NCI-H2171 (cell line): ENCODE data around the gene CYP21A2.
"Not testable (repeated sequence)": the region's sequence is repeated elsewhere in the genome, so short reads cannot be mapped to it uniquely, and the experiment has no call there.

Experiments used
- DNase-seq: peaks from one replicate; lab custom pipeline; 2025; lab: John Stamatoyannopoulos, UW

CYP21A2 gene

DNA sequence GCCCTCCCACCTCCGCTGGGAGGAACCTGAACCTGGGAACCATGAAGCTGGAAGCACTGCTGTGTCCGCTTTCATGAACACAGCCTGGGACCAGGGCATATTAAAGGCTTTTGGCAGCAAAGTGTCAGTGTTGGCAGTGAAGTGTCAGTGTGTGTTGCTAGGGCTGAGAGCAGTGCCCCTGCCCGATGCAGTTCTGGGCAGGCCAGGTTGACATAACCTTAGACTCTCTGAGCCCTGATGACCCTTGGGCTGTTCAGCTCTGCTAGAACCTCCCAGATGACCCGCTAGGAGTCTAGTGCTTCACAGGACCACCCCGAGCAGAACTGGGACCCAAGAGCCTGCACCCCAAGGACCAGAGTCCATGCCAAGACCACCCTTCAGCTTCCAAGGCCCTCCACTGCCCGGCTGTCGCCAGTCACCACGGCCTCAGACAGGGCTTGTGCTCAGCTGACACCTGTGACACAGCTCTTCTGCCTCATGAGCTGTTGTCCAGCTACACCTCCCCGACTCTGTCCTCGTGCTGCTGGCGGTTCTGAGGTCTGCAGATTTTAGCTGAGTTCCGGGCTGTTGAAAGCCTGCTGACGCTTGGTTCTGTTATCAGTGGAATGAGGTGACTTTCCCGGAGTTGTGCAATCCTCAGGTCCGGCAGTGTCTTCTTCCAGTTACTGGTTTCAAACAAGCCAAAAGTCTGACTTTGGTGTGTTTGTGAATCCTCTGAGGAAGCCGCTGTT is 2.8 kb upstream of the CYP21A2 start:
- DNase-seq: not testable (repeated sequence)

DNA sequence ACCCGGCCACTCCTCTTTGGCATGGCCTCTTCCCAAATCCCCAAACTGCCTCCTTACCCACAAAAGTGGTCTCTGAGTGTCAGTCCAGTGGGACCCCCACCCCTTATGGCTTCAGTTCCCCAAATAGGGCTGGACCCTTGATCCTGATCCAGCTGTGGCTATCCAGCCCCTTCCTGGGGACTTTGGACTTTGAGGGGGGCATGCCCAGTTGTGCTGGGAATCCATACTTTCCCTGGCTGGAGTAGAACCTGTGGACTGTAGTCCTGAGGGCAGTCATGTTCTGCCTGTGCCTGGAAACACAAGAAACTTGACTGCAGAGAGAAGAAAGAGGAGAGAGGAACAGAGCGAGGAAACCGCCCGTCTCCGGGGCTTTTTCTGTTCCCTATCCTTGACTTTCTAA is 1.1 kb upstream of the CYP21A2 start:
- not testable (repeated sequence) for DNase-seq

DNA sequence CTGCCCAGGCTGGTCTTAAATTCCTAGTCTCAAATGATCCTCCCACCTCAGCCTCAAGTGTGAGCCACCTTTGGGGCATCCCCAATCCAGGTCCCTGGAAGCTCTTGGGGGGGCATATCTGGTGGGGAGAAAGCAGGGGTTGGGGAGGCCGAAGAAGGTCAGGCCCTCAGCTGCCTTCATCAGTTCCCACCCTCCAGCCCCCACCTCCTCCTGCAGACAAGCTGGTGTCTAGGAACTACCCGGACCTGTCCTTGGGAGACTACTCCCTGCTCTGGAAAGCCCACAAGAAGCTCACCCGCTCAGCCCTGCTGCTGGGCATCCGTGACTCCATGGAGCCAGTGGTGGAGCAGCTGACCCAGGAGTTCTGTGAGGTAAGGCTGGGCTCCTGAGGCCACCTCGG is 663 bp downstream of the CYP21A2 start:
- not testable (repeated sequence) for DNase-seq

DNA sequence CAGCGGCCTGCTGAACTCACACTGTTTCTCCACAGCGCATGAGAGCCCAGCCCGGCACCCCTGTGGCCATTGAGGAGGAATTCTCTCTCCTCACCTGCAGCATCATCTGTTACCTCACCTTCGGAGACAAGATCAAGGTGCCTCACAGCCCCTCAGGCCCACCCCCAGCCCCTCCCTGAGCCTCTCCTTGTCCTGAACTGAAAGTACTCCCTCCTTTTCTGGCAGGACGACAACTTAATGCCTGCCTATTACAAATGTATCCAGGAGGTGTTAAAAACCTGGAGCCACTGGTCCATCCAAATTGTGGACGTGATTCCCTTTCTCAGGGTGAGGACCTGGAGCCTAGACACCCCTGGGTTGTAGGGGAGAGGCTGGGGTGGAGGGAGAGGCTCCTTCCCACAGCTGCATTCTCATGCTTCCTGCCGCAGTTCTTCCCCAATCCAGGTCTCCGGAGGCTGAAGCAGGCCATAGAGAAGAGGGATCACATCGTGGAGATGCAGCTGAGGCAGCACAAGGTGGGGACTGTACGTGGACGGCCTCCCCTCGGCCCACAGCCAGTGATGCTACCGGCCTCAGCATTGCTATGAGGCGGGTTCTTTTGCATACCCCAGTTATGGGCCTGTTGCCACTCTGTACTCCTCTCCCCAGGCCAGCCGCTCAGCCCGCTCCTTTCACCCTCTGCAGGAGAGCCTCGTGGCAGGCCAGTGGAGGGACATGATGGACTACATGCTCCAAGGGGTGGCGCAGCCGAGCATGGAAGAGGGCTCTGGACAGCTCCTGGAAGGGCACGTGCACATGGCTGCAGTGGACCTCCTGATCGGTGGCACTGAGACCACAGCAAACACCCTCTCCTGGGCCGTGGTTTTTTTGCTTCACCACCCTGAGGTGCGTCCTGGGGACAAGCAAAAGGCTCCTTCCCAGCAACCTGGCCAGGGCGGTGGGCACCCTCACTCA is 1.4 kb downstream of the CYP21A2 start:
- not testable (repeated sequence) for DNase-seq

DNA sequence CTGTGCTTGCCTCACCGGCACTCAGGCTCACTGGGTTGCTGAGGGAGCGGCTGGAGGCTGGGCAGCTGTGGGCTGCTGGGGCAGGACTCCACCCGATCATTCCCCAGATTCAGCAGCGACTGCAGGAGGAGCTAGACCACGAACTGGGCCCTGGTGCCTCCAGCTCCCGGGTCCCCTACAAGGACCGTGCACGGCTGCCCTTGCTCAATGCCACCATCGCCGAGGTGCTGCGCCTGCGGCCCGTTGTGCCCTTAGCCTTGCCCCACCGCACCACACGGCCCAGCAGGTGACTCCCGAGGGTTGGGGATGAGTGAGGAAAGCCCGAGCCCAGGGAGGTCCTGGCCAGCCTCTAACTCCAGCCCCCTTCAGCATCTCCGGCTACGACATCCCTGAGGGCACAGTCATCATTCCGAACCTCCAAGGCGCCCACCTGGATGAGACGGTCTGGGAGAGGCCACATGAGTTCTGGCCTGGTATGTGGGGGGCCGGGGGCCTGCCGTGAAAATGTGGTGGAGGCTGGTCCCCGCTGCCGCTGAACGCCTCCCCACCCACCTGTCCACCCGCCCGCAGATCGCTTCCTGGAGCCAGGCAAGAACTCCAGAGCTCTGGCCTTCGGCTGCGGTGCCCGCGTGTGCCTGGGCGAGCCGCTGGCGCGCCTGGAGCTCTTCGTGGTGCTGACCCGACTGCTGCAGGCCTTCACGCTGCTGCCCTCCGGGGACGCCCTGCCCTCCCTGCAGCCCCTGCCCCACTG is 2.3 kb downstream of the CYP21A2 start:
- DNase-seq: not testable (repeated sequence)

DNA sequence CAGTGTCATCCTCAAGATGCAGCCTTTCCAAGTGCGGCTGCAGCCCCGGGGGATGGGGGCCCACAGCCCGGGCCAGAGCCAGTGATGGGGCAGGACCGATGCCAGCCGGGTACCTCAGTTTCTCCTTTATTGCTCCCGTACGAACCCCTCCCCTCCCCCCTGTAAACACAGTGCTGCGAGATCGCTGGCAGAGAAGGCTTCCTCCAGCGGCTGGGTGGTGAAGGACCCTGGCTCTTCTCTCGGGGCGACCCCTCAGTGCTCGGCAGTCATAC is 2.8 kb downstream of the CYP21A2 start:
- not testable (repeated sequence) for DNase-seq

DNA sequence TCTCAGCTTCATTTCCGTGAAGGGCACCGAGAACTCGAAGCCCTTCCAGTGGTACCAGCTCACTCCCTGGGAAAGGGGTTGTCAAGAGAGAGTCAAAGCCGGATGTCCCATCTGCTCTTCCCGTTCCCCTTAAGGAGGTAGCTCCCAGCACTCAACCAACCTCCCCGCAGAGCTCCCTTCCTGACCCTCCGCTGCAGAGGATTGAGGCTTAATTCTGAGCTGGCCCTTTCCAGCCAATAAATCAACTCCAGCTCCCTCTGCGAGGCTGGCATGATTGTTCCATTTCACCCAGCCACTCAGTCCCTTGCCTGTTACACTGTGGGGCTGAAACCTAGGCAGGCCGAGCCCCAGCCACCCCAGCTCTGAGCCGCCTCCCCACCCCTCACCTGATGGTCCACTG is 3.2 kb downstream of the CYP21A2 start:
- DNase-seq: not testable (repeated sequence)

DNA sequence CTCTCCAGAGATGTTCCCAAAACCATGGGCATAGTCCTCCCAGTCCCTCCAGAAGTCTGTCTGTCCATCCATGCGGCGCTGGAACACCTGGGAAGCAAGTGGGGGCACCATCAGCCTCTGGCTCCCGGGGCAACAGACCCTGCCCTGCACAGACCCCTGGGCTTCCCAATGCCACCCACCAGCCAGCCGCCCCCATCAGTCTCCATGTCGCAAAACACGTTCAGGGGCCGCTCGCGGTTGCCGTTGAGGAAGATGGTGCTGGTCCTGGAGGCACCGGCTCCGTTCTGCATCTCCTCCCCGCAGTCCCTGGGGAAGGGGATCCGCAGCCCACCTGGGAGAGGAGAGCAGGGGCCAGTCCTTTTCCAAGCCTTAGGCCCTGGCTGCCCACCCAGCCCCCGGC is 4.1 kb downstream of the CYP21A2 start:
- DNase-seq: not testable (repeated sequence)

DNA sequence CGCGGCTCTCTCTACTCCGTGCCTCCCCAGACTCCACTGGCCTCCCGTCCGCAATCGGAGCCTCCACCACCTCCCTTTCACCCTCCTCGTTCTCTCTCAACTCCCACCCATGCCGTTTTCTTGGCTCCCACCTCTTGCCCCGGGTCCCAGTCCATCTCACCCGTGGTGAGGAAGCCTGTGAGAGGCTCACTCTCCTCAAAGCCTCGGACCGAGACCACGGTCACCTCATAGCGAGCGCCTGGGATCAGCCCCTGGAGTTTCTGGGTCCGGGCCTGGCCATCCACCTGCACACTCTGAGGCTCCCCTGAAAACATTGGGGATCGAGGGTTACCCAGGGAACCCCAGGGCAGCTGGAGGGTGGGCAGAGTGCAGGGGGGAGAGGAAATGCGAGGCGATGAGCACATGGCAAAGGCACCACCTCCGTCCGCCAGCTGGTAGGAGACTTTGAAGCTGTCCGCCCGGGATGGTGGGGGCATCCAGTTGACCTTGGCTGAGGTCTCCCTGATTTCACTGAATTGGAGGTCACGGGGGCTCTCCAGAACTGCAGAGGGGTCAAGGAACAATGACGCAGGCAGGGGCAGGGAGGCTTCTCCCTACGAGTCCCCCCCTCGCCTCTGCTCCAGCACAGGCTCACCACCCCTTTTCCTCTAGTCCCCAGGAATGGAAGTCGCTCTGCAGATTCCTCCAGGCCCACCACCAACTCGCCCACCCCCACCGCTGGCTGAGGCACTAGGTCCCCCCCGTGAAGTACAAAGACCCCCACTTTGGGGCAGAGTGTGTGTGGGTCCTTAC is 5.6 kb downstream of the CYP21A2 start:
- DNase-seq: not testable (repeated sequence)

DNA sequence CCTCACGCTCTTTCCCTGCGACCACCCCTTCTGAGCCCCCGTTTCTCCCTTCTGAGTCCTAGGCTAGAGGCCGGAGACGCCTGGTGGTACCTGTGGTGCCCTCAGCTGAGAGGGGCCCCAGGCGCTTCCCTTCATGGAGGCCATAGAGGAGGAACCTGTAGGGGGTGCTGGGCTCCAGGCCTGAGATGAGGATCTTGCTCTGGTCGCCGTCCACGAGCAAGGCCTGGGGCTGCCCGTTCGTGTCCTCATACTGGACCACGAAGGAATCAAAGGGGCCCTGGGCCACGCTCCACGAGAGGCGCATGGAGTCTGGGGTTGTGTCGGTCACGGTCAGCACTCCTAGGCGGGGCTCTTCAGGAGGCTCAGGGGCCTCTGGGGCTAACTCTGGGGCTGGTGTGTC is 6.7 kb downstream of the CYP21A2 start:
- DNase-seq: not testable (repeated sequence)

DNA sequence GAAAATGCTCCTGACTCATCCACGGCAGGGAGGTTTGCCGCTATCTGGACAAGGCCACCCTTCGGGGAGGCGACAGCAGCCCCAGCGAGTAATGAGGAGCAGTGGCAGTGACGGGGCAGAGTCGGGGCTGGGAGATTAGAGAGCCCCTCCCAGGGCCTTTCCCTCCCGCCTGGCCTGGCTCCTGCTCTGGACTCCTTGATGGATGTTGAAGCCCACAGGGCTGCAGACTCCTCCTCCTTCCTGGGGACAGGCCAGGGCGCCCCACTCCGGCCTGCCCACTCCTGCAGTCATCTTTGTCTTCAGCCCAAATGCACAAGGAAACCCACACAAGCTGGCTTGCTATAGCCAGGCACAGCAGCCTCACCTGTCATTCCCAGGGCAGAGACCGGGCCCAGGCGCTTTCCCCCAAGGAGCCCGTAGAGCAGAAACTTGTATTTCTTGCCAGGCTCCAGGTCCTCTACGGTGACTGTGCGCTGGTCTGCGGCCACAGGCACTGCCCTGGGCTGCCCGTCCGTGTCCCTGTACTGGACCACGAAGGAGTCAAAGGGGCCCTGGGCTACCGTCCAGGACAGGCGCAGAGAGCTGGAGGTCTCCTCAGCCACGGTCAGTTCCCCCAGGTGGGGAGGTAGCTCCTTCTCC is 7.7 kb downstream of the CYP21A2 start:
- no peak for DNase-seq

DNA sequence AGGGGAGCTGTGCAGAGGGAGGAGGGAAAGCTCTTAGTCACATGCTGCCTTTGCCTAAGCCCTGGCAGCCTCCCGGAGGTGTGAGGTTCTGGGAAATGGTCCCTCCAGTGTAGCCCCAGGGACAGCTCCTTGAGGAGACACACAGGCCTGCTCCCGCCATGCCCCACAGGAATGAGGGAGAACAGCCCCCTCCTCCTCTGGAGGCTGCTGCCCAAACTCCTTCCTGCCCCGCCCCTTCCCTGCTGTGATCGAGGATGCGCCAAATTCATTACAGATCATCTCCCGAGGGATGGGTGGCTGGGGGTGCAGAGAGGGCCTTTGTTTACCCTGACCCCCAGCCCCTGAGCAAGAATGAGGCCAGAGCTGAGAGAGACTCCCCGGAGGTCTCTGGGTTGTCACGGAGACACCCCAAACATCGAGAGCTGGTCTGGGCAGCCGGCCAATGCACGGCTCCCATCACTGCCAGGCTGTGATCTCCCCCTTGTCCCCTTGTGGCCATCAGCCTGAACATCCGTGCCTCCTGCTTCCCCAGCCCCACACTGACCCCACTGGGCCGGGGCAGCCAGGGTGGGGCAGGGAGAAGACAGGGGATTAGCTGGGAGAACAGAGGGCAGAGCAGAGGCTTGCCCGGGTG is 8.4 kb downstream of the CYP21A2 start:
- peak; percentile 22 for DNase-seq

DNA sequence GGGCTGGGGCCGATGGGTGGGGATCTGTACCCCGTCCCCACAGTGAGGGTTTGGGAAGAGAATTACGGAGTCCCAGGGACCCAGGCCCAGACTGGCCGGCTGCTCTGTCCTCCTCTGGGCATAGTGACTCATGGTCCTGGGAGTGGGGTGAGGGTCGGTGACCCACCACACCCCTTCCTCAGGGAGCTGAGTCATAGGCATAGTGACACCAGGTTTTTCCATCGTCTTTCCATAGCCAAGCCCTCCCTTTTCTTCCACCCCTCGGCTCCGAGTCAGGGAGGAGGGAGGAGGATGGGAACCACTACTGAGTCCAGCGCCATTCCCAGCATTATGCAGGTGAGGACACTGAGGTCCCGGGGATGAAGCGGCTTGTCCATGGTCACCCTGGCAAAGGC is 8.9 kb downstream of the CYP21A2 start:
- no peak for DNase-seq

DNA sequence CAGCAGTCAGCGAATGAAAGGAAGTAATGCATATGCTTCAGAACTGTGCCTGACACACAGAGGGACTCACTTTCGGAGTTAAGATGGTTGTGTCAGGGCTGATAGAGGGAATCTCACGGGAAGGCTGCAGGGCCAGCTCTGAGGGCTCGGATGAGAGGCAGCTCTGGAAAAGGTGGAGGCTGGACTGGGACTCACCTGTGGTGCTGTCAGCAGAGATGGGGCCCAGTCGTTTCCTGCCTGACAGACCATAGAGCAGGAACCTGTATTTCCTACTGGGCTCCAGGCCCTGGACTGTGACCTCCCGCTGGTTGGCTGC is 9.3 kb downstream of the CYP21A2 start:
- DNase-seq: no peak

DNA sequence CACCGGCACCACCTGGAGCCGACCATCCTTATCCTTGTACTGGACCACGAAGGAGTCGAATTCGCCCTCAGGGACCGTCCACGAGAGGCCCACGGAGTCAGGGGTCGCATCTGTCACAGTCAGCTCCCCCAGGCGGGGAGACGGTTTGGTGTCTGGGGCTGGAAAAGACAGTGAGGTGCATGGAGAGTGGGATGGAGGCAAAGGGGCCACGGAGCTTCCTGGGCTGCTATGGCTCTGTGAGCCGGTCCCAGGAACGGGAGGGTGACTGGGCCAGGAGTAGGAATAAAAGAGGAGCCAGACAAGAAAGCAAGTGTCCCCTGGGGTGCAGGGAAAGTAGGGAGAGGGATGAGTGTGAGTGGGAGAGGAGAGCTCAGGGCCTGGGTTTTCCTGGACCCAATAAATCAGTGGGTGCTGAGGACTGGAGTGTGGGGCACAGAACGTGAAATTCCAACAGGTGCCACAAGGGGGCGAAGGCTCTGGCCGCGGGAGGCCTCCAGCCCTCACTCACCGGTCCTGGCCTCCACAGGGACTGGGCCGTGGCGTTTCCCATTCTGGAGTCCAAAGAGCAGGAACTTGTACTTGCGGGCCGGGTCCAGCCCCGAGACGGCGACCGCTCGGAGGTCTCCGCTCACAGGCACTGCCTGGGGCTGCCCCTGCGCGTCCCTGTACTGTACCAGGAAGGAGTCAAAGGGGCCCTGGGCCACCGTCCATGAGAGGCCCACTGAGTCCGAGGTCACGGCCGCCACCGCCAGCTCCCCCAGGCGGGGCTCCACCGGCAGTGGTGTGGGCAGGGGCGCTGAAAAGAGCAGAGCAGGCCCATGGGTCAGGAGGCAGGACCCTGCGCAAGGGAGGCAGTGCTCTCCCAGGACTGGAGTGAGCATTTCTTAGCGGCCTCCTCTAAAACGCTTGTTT is 9.9 kb downstream of the CYP21A2 start:
- peak; percentile 2 for DNase-seq

DNA sequence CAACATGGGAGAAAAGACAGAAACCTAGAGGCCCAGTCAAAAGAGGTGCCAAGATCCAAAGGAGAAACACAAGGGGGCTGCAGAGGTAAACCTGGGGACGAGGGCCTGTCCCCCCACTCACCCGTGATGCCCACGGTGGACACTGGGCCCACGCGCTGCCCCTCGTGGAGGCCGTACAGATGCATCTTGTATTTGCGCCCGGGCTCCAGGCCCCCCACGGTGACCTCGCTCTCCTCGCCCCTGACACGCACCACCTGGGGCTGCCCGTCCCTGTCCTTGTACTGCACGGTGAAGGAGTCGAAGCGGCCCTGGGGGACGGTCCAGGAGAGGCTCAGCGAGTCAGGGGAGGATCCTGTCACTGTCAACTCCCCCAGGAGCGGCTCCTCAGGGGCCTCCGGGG is 10.9 kb downstream of the CYP21A2 start:
- not testable (repeated sequence) for DNase-seq

DNA sequence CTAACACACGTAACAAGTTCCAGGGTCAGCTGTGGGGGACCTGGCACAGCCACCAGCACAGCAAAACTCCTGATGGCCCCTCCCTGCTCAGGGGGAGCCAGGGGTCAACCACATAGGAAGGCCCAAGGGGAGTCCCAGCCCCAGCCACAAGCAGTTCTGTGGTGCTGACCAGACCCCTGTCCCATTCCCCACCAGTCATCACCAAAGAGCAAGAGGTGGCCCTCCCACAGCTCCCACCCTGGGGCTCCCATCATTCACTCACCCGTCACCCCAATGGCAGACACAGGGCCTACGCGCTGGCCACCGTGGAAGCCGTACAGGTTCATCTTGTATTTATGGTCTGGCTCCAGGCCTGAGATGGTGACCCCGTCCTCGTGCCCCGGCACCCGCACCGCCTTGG is 11.5 kb downstream of the CYP21A2 start:
- DNase-seq: not testable (repeated sequence)

DNA sequence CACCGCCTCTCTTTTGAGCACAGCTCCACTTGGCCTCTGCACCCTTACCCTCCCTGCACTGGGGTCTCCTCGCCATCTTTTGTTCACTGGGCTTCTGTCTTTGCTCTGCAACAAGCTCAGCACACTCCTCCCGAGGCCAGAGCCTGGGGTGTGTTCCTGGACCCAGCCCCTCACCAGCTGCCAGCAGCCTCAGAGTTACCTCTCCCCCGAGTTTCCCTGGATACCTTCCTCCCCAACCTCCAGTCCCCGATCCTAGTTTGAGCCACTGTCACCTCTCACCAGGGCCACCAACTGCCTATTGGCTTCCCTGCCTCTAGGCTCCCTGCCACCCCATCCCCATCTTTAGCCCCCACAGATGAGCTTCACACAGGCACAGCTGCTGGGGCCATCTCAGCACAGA is 12.3 kb downstream of the CYP21A2 start:
- DNase-seq: no peak

DNA sequence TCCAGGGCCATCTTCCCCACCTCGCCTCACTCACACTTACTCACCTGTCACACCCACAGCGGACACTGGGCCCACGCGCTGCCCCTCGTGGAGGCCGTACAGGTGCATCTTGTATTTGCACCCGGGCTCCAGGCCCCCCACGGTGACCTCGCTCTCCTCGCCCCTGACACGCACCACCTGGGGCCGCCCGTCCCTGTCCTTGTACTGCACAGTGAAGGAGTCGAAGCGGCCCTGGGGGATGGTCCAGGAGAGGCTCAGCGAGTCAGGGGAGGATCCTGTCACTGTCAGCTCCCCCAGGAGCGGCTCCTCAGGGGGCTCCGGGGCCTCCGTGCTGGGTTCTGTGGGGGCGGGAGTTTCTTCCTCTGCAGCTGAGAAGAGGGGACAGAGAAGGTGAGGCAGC is 14.4 kb downstream of the CYP21A2 start:
- DNase-seq: not testable (repeated sequence)

DNA sequence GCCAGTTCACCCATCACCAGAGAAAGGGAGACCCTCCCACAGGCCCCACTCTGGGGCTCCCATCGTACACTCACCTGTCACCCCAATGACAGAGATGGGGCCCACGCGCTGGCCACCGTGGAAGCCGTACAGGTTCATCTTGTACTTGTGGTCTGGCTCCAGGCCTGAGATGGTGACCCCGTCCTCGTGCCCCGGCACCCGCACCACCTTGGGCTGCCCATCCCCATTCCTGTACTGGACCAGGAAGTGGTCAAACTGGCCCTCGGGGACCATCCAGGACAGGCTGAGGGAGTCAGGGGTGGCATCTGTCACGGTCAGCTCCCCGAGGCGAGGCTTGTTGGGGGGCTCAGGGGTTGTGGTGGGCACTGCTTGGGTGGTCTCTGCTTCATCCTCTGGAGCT is 15.1 kb downstream of the CYP21A2 start:
- DNase-seq: not testable (repeated sequence)
